ENCODE results near the gene EFHD2. TPM values are rescaled to one million over a fixed set of nuclear protein-coding genes. Genes with fewer than 3 reads are reported as not detected.
A peak's percentile ranks its signal among the peaks of the same experiment; 100 is the strongest.
"Not testable (repeated sequence)": the region's sequence is repeated elsewhere in the genome, so short reads cannot be mapped to it uniquely, and the experiment has no call there.

EFHD2 gene
- 70.7 and 81.3 TPM in 2 replicates for total RNA-seq (2014; rRNA removed; shearing (Covaris generic); ENCODE audit: low replicate concordance)

DNA sequence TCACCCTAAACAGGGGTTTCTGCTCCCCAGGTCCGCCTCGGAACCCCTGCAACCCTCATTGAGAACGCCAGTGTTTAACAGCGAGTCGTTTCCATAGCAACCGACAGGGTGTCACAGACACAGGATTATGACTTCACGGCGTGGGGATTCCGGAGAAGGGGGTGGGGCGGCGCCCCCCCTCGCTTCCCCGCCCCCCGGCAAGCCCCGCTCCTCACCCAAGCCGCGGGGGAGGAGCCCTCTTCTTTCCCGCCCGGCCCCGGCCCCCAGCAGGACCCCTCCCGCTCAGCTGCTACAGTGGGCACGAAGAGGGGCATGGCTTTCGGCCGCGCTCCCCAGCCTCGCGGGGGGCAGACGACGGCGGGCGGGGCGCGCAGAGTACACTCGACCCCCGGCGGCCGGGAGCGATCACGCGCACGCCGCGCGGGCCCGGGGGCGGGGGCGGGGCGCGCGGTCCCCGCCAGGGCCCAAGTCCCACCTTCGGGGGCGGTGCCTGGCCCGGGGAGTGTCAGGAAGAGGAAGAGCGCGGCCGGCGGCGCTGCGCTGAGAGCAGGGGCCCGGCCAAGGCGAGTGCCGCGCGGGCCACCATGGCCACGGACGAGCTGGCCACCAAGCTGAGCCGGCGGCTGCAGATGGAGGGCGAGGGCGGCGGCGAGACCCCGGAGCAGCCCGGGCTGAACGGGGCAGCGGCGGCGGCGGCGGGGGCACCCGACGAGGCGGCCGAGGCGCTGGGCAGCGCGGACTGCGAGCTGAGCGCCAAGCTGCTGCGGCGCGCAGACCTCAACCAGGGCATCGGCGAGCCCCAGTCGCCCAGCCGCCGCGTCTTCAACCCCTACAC lies at the start of gene EFHD2:
TSS of gene EFHD2 (plus strand) at position 501 of the 835 bp plus-strand sequence. CDS start at position 585, 84 bp downstream.
- in situ Hi-C loops (cut with HindIII; ENCODE audit: low pct_unique_long_range_greater_than_20kb, low sequenced_read_pairs), result no loop called here

GRCh38 chr1:15360700-15361099 lies 49.0 kb upstream of the EFHD2 start:
- no peak for DNase-seq (ENCODE audit: low read depth)
- in situ Hi-C loops (cut with HindIII; ENCODE audit: low pct_unique_long_range_greater_than_20kb, low sequenced_read_pairs), result no loop called here

More for the DNA sequence above, at the start of gene EFHD2:
- peak; percentile 73 for DNase-seq (ENCODE audit: low read depth)

DNA sequence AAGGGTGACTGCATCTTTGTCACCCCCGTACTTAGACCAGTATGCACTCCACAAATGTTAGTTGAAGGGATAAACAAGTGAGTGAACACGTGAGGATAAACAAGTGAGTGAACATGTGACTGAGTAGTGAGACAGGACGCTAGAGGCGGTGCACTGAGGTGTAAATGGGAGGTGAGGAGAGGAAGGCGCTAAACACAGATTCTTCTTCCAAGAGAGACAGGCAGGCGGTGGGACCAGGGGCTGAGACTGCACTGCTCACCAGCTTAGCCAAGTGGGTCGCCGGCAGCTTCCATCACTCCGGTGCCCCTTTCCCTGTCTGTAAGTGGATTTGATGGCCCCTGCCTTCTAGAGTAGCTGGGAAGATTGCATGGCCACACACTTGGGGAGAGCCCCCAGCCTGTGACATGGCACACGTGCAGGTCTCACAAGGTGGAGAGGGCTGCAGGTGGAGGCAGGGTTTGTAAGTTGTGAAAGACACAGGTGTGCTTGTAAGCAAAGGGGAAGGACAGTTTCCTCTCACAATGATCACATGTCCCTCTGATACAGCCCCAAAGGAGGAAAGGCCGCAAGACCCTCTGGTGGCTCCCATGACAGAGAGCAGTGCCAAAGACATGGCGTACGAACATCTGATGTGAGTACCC lies 47.5 kb upstream of the EFHD2 start:
- in situ Hi-C loops (cut with HindIII; ENCODE audit: low pct_unique_long_range_greater_than_20kb, low sequenced_read_pairs), result no loop called here
- DNase-seq (ENCODE audit: low read depth), result no peak

DNA sequence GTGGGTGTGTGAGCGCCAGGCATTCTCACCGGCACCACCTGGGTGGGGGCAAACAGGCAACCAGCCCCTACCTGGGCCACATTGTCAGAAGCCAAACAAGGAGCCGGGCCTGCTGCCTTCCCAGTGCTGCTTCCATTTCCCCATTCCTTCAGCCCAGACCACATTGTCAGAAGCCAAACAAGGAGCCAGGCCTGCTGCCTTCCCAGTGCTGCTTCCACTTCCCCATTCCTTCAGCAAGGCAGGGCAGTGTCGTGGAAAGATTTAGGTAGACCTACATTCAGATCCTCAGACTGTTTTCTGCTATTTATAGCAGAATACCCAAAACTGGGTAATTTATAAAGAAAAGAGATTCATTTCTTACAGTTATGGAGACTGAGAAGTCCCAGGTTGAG lies 47.0 kb upstream of the EFHD2 start:
- in situ Hi-C loops (cut with HindIII; ENCODE audit: low pct_unique_long_range_greater_than_20kb, low sequenced_read_pairs), result no loop called here
- no peak for DNase-seq (ENCODE audit: low read depth)

- in situ Hi-C loops (cut with HindIII; ENCODE audit: low pct_unique_long_range_greater_than_20kb, low sequenced_read_pairs), result no loop called here
- DNase-seq (ENCODE audit: low read depth), result no peak
Measured at GRCh38 chr1:15364740-15365139, 44.9 kb upstream of the EFHD2 start.

DNA sequence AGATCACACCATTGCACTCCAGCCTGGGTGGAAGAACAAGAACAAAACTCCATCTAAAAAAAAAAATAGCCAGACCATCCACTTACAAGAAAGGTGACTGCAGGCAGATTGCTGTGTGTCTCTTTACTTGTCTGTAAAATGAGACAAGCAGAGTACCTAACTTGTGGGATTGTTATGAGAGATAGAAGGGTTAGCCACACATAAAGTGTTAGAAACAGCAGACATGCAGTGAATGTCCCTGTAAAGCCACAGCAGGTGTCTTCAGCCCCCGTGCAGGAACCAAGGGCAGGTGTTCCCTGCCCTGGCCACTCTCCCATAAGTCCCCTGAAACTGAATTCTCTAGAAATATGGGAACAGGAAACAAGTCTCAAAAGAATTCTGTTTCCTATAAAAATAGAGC lies 40.8 kb upstream of the EFHD2 start:
- in situ Hi-C loops (cut with HindIII; ENCODE audit: low pct_unique_long_range_greater_than_20kb, low sequenced_read_pairs), result no loop called here
- DNase-seq (ENCODE audit: low read depth), result no peak

DNA sequence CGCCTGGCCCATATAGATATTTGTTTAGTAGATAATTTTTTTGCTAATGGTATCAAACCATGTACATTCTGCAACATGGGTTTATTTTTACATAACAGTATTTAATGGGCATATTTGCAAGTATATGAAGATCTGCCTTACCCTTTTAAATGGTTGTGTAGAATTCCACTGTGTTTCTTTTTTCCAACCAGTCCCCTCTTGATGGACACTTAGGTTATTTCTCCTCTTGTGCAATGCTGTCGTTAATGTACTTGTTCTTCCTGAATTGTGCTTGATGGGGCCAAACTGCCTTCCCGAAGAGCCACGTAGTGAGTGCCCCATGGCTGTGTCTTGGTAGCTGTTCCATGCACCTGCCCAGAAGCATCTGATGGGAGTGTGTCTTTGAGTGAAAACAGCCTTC lies 39.4 kb upstream of the EFHD2 start:
- in situ Hi-C loops (cut with HindIII; ENCODE audit: low pct_unique_long_range_greater_than_20kb, low sequenced_read_pairs), result no loop called here
- DNase-seq (ENCODE audit: low read depth), result no peak

DNA sequence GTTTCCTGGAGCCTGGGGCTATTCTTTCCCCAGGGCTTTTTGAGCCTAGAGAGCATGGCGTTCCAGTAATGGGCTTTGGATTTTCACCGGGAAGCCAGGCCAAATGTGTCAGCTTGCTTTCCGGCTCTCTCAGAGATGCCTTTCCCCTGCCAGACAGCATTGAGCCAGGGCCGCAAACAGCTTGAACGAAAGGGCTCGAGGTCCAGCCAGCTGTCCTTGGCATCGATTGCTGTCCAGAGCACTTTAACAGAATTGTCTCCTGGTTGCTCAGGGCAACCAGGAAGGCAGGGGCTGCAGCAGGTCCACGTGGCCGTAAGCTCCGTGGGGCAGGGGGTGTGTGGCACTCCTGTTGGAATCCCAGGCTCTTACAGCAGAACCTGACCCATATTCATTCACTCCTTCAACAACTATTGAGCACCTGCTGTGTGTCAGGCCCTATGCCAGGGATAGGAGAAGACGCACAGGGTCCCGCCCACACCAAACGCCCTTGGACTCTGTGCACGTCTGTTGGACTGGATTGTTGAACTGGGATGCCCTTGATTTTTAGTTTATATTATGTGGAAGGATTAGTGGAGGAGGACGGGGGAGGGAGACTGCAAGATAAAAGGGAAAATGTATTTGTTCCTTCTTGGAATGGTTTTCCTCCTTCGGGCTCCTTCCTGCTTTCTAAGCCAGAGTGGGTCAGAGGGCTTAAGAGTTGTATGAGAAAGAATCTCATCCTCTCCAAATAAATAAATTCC lies 38.7 kb upstream of the EFHD2 start:
- in situ Hi-C loops (cut with HindIII; ENCODE audit: low pct_unique_long_range_greater_than_20kb, low sequenced_read_pairs), result no loop called here

DNA sequence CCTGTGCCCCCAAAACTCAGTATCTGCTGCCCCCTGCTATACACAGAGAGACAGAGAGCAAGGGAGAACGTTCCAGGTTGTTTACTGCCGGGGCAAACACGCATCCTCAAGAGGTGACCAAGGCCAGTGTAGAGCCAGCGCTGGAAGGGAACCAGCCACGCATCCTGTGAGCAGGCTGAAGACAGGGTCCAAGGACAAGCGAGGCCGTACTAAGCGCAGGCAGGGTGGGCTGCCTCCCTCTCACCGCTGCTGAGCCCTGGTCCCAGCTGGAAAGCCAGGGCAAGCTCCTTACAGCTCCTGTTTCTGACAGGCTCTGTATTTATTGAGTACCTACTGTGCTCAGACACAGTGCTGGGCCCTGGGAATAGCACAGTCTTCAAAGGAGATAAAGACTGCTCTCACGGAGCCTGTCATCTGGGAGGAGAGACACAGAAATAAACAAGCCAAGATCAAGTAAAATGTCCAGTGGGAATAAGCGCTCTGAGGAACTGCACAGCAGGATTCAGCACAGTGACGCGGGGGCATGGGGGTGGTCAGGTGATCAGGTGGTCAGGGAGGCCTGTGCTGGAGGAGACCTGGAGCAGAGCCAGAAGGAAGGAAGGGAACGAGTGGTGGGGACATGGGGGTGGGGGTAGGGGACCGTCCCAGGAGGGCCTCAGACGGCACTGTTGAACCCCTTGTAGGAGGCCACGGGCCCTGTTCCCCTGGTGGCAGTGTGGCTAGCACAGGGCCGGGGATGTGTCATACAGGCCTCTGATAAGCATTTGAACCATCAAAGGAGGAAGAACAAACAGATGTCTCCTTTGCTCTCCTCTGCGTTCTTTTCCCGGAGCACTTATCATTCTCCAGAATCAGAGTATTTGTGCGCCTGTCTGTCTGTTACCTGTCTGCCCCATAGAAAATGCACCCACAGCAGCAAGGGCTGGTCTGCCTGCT lies 37.8 kb upstream of the EFHD2 start:
- in situ Hi-C loops (cut with HindIII; ENCODE audit: low pct_unique_long_range_greater_than_20kb, low sequenced_read_pairs), result no loop called here
- no peak for DNase-seq (ENCODE audit: low read depth)

More for the DNA sequence above, 38.7 kb upstream of the EFHD2 start:
- no peak for DNase-seq (ENCODE audit: low read depth)

DNA sequence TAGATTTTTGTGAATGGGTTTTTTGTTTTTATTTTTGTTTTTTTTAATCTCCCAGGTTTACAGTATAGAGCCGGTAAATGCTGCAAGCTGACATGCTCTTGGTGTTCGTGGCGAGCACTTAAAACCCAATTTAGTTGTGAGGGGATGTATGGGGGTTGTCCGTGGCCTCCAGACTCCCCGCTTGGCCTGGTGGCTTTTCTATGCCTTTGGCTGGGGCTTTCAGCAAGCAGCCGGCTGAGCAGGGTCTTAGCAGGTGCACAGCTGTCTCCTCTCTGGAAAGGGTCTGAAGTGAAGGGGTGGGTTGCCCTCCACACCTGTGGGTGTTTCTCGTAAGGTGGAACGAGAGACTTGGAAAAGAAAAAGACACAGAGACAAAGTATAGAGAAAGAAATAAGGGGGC lies 31.0 kb upstream of the EFHD2 start:
- DNase-seq (ENCODE audit: low read depth), result no peak
- in situ Hi-C loops (cut with HindIII; ENCODE audit: low pct_unique_long_range_greater_than_20kb, low sequenced_read_pairs), result no loop called here

GRCh38 chr1:15379151-15379550 lies 30.5 kb upstream of the EFHD2 start:
- DNase-seq (ENCODE audit: low read depth); in situ Hi-C loops (cut with HindIII; ENCODE audit: low pct_unique_long_range_greater_than_20kb, low sequenced_read_pairs): not testable (repeated sequence)

GRCh38 chr1:15380601-15381508 lies 28.8 kb upstream of the EFHD2 start:
- DNase-seq (ENCODE audit: low read depth), result no peak
- in situ Hi-C loops (cut with HindIII; ENCODE audit: low pct_unique_long_range_greater_than_20kb, low sequenced_read_pairs), result no loop called here

GRCh38 chr1:15381805-15382204 lies 27.9 kb upstream of the EFHD2 start:
- no peak for DNase-seq (ENCODE audit: low read depth)
- in situ Hi-C loops (cut with HindIII; ENCODE audit: low pct_unique_long_range_greater_than_20kb, low sequenced_read_pairs), result no loop called here

- in situ Hi-C loops (cut with HindIII; ENCODE audit: low pct_unique_long_range_greater_than_20kb, low sequenced_read_pairs), result no loop called here
- no peak for DNase-seq (ENCODE audit: low read depth)
Measured at GRCh38 chr1:15382601-15383518, 26.8 kb upstream of the EFHD2 start.

DNA sequence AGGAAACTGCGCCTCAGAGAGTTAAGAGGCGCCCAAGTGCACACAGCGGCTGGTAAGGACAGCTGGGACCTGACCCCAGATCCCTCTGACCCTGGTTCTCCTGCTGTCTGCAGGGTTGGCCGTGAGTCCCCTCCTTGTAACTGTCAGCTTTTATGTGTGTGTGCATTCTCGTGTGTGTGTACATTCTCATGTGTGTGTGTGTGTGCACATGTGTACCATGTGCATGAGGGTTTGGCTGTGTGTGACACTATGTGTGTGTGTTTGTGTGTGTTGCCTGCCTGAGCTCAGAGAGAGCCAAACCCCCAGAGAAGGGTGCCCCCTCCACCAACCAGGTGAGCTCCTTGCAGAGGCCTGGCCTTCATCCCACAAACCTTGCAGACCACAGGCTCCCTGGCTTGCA lies 25.9 kb upstream of the EFHD2 start:
- DNase-seq (ENCODE audit: low read depth), result no peak
- in situ Hi-C loops (cut with HindIII; ENCODE audit: low pct_unique_long_range_greater_than_20kb, low sequenced_read_pairs), result no loop called here

DNA sequence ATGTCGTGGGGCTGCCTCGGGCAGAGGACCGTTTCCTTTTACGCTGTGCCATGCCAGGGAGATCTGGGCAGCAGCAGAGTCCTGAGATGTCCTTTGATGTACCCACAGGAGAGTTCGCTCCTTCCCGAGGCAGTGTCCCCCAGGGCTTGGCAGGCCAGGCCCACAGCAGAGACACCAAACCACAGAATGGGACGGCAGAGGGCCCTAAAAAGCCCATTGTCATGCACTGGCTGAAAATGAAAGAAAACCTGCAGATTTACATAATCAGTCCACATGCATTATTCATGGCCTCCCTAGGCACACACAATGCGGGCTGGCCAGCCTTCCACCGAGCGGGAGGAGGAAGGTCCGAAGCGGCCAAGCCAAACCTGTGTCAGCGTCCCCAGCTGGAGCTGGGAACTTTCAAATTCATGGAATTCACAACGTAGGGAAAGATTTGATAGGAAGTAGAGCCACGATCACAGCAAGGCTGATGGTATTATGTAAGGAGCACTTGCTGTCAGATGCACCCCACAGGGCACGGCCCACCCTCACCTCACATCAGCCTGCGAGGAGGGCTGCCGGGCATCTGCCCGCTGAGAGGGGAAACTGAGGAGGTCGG lies 25.3 kb upstream of the EFHD2 start:
- in situ Hi-C loops (cut with HindIII; ENCODE audit: low pct_unique_long_range_greater_than_20kb, low sequenced_read_pairs), result no loop called here
- DNase-seq (ENCODE audit: low read depth), result no peak
